ENCODE data around the gene OR5AR1. TPM values are rescaled to one million over a fixed set of nuclear protein-coding genes. Genes with fewer than 3 reads are reported as not detected.

OR5AR1 gene
- total RNA-seq, 1 experiment from 2014 or later = not detected

GRCh38 chr11:56659755-56660154 is 3.7 kb upstream of the OR5AR1 start:
- Mint-ChIP-seq H3K9me3 (peaks cover 23 to 34% of the 10 kb centered on the region in 2 experiments), H3K4me3 (peak overlapping the region; percentile 53 to 59), H3K27me3 (ENCODE audit: low read depth) (peaks cover 2% of the 10 kb centered on the region; the same call in 1 of the 2 replicates), H3K27ac (peak overlapping the region; percentile 92 to 98 (median 98)), H3K36me3 (ENCODE audit: insufficient read depth in 1 of 3, low read depth in 3 of 3) (peaks cover 23 to 53% (median 35%) of the 10 kb centered on the region in 3 experiments), H3K4me1 (peaks cover 35 to 40% of the 10 kb centered on the region in 2 experiments)
- Histone ChIP-seq H3K27me3 (ENCODE audit: insufficient read depth, low read length) (no peaks in the 10 kb centered on the region), H3K79me1 (ENCODE audit: insufficient read depth, low read depth, low read length, poor library complexity, severe bottlenecking) (no peaks in the 10 kb centered on the region), H3T11ph (ENCODE audit: low read length) (peak overlapping the region; percentile 96), H4K5ac (ENCODE audit: insufficient read length, low read depth, low read length) (no peak overlapping the region), H4K8ac (replicated peaks; ENCODE audit: insufficient read length, low read depth, low read length) (no peak overlapping the region), H3K4me1 (ENCODE audit: insufficient read depth, low read length) (no peaks in the 10 kb centered on the region), H3K79me2 (ENCODE audit: insufficient read depth, low read length) (no peaks in the 10 kb centered on the region), H3K56ac (ENCODE audit: insufficient read length, low read depth, low read length) (no peak overlapping the region), H3K23ac (ENCODE audit: insufficient read length, low read depth, low read length) (no peak overlapping the region), H2AK5ac (ENCODE audit: insufficient read length, low read length) (no peak overlapping the region), H3K9ac (ENCODE audit: extremely low read depth, insufficient read length, low read length) (no peak overlapping the region), H3K23me2 (ENCODE audit: insufficient read length, low read depth, low read length, poor library complexity, severe bottlenecking) (no peaks in the 10 kb centered on the region), H3K4me2 (ENCODE audit: insufficient read depth, insufficient read length, low read length) (peak overlapping the region; percentile 60), H3K9me3 (ENCODE audit: control insufficient read depth, low read depth, low read length) (no peaks in the 10 kb centered on the region), H3K4ac (ENCODE audit: low read depth, low read length) (no peak overlapping the region; the same call in 1 of the 2 replicates), H2AFZ (ENCODE audit: low read length) (no peak overlapping the region), H2BK5ac (ENCODE audit: insufficient read length, low read length) (no peak overlapping the region), H2BK120ac (ENCODE audit: low read depth, low read length, poor library complexity, severe bottlenecking) (no peak overlapping the region), H2BK15ac (ENCODE audit: low read depth, low read length) (no peak overlapping the region), H3K18ac (ENCODE audit: insufficient read length, low read depth, low read length) (peak overlapping the region; percentile 20), H4K20me1 (ENCODE audit: control insufficient read depth, insufficient read depth, insufficient read length) (no peaks in the 10 kb centered on the region), H3K14ac (ENCODE audit: insufficient read depth, low read length) (no peak overlapping the region), H2BK20ac (ENCODE audit: low read depth, low read length, poor library complexity, severe bottlenecking) (no peak overlapping the region), H4K91ac (ENCODE audit: insufficient read length, low read depth, low read length) (no peak overlapping the region), H2BK12ac (ENCODE audit: insufficient read length, low read depth, low read length) (no peak overlapping the region), H3K27ac (ENCODE audit: insufficient read length, low read depth, low read length) (peak overlapping the region; percentile 94)
- DNase-seq = peak; percentile 48
- no CpG with 5 or more reads among the region's 3 CpGs for WGBS (ENCODE audit: extremely low coverage, insufficient read length, low lambda C conversion rate)
- no peak for TF ChIP-seq CTCF (conservative IDR thresholded peaks at IDR 0.05)
